Posterior vena cava (tissue), 2 donors: ENCODE data around the gene RBCK1. TPM values are rescaled to one million over a fixed set of nuclear protein-coding genes. Genes with fewer than 3 reads are reported as not detected.
"Not testable (repeated sequence)": the region's sequence is repeated elsewhere in the genome, so short reads cannot be mapped to it uniquely, and the experiment has no call there.

Source experiments
- DNase-seq: peaks from one replicate; pipeline ENCODE4 v3.0.0-alpha.2; 2020; ENCODE audit warnings: low spot score
- intact Hi-C, 2 donors: fragments of 100-400 bp; cut with DNase I; formaldehyde crosslinking; loops; one replicate each; pipeline versions ENCODE4 v1.14.1 to v1.14.2; 2022 to 2023
- total RNA-seq, 2 donors: library from RNA; stranded (reverse); fragmentation: NEBNext Ultra II Directional; extraction: Animal tissue kit (Norgen Biotek cat#: 25700); gene quantifications; one replicate each; pipeline ENCODE4 v1.2.1, GENCODE V29; 2021
- donor health status: DM: yes; HTN: yes; CAD: no.
- donor health status: DM: yes; HTN: yes; CAD: no.

Gene RBCK1
- total RNA-seq, 2 donors from 2014 or later = 46.7 to 54.4 TPM

DNA sequence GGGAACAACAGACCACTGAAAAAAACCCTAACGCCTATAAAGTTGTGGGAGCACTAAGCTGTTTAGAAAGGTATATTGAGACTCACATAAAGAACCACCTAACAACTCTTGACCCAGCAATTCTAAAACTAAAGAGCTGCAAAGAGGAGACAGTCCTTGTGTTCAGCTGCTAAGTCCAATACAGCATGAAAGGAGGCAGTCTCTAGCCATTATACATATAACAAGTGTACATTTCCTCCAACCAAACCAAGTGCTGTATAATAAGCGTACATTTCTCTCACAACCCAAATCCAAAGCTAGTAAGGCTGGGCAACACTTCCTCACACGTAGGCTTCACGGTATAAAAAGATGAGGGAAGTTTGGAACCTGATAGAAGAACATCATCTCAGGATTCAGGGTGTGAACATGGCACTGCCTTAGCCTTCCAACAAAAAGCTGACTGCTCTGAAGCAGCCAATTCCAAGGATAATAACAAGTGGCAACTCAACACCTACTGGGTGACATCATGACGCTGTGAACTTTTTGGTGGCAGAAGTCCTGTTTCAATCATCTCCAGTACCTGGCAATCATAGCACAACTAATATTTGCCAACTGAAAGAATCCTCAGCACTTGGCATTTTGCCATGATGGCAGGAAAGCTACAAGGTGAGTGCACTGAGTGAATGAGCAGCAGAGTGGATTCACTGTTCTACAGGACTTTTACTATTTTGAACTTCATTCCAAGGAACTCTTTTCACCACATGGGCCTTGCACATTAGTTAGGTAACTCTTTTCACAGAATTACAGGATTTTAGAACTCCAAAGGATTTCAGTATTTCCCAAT, 37.6 kb downstream of the RBCK1 start:
- intact Hi-C loops = no loop called here
- no peak for DNase-seq

DNA sequence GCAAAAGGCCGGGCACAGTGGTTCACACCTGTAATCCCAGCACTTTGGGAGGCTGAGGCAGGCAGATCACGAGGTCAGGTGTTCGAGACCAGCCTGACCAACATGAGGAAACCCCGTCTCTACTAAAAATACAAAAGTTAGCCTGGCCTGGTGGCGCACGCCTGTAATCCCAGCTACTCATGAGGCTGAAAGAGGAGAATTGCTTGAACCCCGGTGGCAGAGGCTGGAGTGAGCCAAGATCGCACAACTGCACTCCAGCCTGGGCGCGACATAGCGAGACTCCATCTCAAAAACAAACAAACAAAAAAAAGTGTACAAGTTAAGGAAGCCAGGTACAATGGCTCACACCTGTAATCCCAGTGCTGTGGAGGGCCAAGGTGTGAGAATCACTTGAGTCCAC, 43.9 kb downstream of the RBCK1 start:
- DNase-seq = not testable (repeated sequence)

DNA sequence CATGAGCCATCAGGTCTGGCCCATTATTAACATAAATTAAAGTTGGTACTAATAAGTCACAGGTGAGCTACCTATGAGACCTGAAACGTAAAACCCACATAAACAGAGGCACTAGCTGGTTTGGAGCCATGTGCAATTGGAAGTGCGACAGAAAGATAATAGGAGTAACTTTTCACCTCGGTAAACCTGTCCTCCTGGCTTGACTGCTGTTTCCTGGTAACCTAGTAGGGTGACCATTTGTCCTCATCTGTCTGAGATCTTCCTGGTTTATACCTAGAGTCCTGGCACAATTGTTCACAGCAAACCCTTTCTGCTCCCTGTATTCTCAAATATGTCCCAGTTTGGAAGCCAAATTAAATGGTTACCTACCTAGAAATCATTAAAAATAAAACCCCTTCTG, 46.9 kb downstream of the RBCK1 start:
- intact Hi-C loops = no loop called here
- DNase-seq = no peak

More for the DNA sequence above, 43.9 kb downstream of the RBCK1 start:
- intact Hi-C loops = not testable (repeated sequence)

DNA sequence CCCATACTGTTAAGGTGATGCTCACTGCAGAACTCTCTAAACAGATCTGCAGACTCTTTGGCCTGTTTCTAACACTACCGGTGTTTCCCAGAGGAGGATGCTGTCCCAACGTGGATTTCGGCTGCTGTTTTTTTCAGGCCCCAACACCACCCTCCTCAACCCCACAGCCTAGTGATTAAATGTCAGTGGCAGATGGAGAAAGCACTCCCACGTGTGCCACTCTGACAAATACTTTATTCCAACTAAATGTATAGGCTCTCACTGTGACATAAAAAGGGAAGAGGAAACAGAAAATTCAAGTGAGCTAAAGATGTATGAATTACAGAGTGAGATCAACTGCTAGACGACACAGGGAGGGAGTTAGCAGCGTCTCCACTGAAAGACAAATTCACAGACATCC, 50.7 kb downstream of the RBCK1 start:
- intact Hi-C loops = no loop called here
- no peak for DNase-seq

DNA sequence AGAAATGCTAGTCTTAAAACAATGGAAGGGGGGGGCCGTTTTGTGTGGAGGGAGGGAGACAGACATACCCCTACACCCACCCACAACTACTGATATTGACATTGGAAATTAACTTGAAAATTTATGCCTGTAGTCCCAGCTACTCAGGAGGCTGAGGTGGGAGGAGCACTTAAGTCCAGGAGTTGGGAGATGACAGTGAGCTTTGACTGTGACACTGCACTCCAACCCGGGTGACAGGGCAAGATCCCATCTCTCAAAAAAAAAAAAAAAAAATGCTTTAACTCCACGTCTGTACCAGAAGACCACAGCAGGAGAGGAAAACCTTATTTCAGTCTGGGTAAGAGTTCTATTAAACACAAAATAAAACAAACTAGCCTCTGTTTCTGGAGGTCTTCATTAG, 52.1 kb downstream of the RBCK1 start:
- DNase-seq = no peak
- intact Hi-C loops = no loop called here

DNA sequence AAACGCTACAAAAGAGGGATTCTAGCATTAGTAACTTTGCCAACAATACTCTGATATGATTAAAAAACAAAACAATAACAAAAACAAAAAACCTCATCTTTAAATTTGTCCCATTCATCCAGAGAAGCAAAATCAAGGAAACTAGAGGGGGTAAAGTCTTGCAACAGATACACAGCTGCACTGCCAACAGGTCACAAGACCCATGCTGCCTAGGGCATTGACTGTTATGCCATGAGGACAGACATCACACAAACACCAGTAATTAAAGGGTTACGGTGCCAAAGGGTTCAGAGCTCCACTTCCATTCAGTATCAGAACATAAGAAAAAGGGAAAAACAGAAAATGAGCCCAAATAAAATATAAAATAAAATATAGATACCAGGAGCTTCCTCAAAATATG, 52.6 kb downstream of the RBCK1 start:
- no peak for DNase-seq
- intact Hi-C loops = no loop called here

DNA sequence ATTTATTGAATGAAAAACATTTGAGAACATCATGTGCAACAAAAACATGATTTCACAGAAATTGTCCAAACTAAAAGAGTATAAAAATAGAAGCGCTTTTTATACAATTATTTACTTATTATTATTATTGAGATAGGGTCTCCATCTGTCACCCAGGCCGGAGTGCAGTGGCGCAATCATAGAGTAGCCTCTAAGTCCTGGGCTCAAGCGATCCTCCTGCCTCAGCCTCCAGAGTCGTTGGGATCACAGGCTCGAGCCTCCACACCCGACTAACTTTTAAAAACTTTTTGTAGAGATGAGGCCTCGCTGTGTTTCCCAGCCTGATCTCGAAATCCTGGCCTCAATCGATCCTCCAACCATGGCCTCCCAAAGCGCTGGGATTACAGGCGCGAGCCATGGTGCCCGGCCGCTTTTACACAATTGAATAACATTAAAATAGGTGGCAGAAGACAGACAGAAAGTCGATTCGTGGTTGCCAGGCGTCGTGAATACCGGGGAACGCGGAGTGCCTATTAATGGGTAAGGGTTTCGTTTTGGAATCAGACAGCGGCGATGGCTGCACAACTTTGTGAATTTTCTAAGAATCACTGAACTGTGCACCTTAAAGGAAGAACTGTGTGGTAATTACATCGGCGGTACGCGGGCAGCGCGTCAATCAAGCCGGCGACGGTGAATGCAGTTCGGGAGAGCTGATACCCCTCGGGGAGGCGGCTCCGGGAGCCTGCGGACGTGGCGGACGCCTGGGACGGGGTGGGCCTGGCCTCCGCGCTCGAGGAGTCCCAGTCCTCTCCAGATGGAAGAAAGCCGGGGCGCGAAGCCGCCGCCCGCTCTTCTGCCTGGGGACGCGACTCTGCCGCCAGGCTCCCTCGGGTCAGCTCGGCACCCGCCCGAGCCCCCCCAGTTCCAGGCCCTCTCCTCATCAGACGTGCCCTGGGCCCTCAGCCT, 53.4 kb downstream of the RBCK1 start:
- DNase-seq = peak; percentile 86
- intact Hi-C loops = no loop called here

DNA sequence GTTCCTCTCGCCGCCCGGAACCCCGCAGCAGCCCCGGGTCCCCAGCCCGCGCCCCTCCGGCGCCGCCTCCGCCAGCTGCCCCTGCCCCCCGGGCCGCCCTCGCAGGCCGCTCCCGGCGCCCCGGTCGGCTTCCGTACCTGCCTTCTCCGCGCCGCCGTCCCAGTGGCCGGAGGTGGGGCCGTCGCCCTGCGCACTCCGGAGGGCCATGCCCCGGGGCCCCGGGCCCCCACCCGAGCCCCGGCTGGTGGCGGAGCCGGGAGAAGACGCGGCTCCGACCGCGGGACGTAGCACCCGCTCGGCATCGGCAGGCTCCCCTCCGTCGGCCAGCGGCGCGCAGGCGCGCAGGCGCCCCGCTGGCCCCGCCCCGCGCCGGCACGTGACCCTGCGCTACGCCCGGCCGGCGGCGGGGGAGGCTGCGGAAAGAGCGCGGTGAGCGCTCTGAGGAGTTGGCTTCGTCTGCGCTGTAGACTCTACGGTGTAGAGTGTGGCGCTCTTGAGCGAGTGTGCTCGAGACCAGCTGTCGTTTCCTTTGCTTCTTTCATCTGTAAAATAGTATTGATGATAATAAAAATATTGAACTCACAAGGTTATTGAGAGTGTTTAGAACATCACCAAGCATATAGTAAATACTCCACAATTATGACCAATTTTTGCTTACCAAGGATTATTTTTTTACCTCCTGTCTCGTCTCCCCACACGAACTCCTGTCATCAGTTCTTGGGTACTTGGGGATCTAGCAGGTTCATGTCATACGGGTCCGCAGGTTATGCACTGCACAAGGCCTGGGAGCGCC, 54.3 kb downstream of the RBCK1 start, which contains the start of gene TBC1D20:
TSS of gene TBC1D20 (minus strand) at position 335 of the 793 bp plus-strand sequence. CDS start at position 207, 128 bp downstream.
- peak; percentile 95 for DNase-seq
- intact Hi-C loops = no loop called here

DNA sequence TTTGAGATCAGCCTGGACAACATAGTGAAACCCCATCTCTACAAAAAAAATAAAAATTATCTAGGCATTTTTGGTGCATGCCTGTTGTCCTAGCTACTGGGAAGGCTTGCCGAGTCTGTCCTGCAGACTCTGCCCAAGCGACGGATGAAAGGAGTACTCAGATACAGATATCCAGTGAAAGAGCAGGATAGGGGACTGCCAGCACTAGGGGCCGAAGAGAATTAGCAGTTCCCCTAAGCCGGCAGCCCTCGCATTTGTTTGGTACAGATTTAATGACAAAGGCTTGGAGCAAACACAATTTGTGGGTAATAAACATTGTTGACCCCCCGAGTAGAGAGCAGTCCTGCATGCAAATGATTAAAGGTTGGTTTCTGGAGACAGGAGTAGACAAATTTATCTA, 59.7 kb downstream of the RBCK1 start:
- DNase-seq = no peak
- intact Hi-C loops = no loop called here

DNA sequence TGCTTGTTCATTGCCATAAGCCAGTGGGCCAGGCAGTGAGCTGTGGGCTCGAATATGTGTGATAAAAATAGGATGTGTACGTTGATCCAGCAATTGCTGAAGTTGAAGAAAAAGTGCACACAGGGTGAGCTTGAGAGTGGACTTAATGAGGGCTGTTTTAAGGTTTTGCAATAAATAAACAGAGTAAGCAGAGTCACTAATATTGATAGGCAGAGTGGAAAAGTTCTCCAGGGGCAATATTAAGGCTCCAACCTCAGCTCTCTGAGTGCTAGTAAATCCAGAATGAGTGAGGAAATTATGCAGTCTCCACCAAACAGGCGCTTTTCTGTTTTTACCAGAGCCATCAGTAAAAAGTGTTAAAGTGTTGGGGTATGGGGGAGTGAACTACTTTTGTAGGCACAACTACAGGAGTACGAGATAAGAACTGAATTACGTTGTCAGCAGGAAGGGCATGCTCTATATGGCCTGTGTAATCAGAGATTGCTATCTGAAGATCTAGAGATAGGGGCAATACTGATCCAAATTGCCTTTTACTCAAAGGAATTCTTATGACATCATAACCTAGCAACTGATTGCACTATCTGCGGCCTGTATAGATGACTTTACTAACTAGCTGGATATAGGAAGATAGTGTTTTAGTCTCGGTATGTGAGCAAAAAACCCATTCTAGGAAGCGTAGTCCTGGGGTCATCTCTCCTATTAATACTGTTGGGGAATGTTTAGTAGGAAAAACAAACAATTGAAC, 61.8 kb downstream of the RBCK1 start:
- no peak for DNase-seq
- intact Hi-C loops = no loop called here

DNA sequence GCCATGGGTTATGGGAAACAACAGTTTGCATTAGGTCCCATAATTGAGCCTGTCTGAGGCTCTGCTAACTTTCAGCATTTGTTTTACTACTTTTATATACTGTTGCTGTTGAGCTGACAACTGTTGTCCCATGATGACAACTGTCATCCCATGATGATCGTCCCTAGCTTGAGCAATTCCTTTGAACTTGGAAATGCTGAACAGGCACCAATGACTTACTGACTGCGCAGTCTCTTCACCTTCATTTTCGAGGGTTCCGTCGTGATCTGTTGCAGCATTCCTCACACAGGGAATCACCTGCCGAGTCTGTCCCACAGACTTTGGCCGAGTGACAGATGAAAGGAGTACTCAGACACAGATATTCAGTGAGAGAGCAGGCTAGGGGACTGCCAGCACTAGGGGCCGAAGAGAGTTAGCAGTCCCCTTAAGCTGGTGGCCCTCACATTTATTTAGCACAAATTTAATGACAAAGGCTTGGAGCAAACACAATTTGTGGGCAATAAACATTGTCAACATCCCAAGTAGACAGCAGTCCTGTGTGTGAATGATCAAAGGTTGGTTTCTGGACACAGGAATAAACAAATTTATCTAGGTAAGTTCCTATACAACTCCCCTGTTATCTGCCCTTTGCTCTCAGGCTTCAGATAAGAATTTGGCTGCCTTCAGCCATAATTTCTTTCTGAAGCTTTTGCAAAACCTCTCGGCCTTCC, 64.2 kb downstream of the RBCK1 start:
- DNase-seq = no peak
- intact Hi-C loops = no loop called here

DNA sequence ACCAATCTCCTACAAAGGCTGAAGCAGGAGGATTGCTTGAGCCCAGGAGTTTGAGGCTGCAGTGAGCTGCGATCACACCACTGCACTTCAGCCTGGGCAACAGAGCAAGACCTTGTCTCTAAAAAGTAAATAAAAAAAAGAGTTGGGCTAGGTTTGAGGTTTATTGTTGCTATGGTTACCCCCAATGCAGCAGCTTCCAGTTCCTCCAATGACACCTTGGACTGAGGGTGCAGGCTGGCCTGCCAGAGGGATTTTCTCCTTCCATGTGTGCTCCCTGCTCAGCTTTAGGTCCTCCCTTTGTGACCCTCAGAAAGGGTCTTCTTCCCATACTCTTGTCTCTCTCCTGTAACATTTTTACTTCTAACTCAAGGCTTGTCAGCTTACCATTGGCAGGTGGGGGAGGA, 64.8 kb downstream of the RBCK1 start:
- DNase-seq = no peak
- intact Hi-C loops = no loop called here

DNA sequence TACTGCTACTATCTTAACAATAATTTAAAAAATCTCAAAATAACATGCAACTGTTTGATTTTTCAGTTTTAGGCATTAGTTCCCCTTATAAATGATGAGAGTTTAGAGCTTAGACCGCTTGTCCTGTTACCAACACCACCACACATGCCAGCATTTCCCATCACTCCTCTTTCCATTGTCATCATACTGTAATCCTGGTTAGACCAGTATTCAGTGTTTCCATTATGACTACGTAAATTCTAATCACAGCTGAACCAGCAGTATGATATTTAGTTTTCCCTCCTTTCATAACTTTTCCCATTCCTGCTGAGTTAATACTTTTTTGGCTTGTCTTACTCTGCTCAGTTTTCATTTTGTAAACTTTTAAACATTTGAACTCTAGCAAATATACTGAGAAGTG, 66.5 kb downstream of the RBCK1 start:
- DNase-seq = no peak
- intact Hi-C loops = no loop called here

DNA sequence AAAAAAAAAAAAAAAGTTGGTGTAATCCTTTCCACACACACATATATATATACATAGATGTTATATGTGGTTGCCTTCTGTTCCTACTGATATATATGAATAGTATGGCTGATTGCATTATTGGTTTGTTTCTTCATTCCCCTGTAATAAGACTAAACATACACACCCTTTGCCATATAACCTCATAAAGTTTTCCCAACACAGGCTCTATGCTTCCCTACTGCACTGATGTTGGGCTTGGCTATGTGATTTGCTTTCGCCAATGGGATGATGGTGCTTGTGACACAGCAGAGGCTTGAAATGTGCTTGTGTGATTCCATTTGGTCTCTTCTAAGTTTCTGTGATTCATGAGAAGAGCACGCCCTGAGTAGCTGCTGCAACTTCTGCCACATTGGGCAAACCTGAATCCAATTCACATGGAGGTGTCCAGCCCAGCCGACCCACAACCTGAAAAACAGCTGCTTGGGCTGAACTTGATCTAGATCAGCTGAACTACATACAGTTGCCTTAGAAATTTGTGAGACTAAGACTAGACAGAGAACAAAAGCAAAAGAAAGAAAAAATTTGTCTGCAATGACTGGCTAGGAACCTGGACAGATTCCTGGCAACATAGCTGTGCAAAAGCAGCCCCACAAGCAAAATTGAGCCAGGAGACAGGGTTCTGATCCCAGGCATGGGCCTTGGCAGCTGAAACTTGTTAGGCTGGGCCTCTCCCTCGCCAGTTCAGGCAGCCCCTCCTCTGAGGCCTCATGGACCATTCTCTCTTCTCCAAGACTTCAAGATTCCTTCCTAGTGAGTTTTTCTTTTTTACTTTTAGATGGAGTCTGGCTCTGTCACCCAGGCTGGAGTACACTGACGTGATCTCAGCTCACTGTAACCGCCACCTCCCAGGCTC, 67.6 kb downstream of the RBCK1 start:
- DNase-seq = no peak
- intact Hi-C loops = loop anchor here (5.0 kb wide), 1 partner anchor 123 kb away; no protein-coding TSS in a partner anchor

DNA sequence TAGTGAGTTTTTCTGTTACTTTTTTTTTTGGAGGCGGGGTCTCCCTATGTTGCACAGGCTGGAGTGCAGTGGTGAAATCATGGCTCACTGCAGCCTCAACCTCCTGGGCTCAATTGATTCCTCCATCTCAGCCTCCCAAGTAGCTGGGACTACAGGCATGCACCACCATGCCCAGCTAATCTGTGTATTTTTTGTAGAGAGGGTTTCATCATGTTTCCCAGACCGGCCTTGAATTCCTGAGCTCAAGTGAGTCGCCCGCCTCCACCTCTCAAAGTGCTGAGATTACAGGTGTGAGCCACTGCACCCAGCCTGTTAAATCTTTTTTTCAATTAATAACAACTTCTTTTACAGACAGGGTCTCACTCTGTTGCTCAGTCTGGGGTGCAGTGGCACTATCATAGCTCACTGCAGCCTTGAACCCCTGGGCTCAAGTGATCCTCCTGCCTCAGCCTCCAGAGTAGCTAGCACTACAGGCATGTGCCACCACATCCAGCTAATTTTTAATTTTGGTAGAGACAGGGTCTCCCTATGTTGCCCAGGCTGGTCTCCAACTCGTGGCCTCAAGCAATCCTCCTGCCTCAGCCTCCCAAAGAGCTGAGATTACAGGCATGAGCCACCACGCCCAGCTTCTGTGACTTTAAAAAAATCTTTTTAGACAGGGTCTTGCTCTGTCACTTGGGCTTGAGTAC, 68.6 kb downstream of the RBCK1 start:
- not testable (repeated sequence) for DNase-seq
- intact Hi-C loops = loop anchor here (5.0 kb wide), 1 partner anchor 124 kb away; no protein-coding TSS in a partner anchor
